B cell (primary cell): ENCODE data around the gene MKS1. TPM values are rescaled to one million over a fixed set of nuclear protein-coding genes. Genes with fewer than 3 reads are reported as not detected.

ENCODE experiments used
- ATAC-seq: fragments of 200-7000 bp; cut with Tn5 transposase; one replicate; pipeline ENCODE4 v1.10.0; 2021; ENCODE audit warnings: low read depth, mild to moderate bottlenecking, moderate number of reproducible peaks, moderate library complexity
- CTCF ChIA-PET: fragments of 350-600 bp; sonication (Branson Sonifier 250); formaldehyde crosslinking; loops from one replicate; lab custom pipeline; 2021; ENCODE audit warnings: antibody characterized with exemption, inconsistent platforms; lab: Charles Lee
- POLR2A ChIA-PET: fragments of 350-600 bp; sonication (Branson Sonifier 250); formaldehyde crosslinking; loops from one replicate; lab custom pipeline; 2021; ENCODE audit warnings: antibody characterized with exemption; lab: Charles Lee
- DNase-seq: peaks from one replicate; pipeline ENCODE4 v3.0.0; 2013
- H2AFZ ChIP-seq: 2 replicates; pipeline ENCODE4 v1.6.1; 2012; ENCODE audit warnings: mild to moderate bottlenecking, low read depth, low read length; ENCODE audit not compliant: insufficient read depth, poor library complexity, severe bottlenecking
- H3K27ac ChIP-seq, 2 donors: 1 replicate in 1 of 2; 2 replicates in 1 of 2; pipeline ENCODE4 v1.5.1; 2012 to 2013; ENCODE audit warnings: low read length in 2 of 2, mild to moderate bottlenecking in 2 of 2, moderate library complexity in 1 of 2
- H3K27me3 ChIP-seq, 4 experiments: fragments of 200-600 bp in 1 of 4; sonication (generic) in 1 of 4; replicated peaks in 1 of 4; 1 replicate in 2 of 4; 2 replicates in 2 of 4; pipeline versions ENCODE4 v1.6.1 to v1.7.0; 2013 to 2016; ENCODE audit warnings: low read length in 3 of 4, mild to moderate bottlenecking in 2 of 4, mixed read lengths in 1 of 4, moderate library complexity in 1 of 4; ENCODE audit not compliant: insufficient read depth in 4 of 4, control insufficient read depth in 3 of 4; ENCODE audit errors: control extremely low read depth in 1 of 4
- H3K36me3 ChIP-seq, 2 experiments: replicated peaks in 1 of 2; 1 replicate in 1 of 2; 2 replicates in 1 of 2; pipeline versions ENCODE4 v1.6.1 to v1.7.1; 2013; ENCODE audit warnings: low read length in 1 of 2; ENCODE audit not compliant: insufficient read depth in 2 of 2, control insufficient read depth in 1 of 2; ENCODE audit errors: control extremely low read depth in 1 of 2, extremely low read depth in 1 of 2
- H3K4me1 ChIP-seq, 2 donors: fragments of 200-600 bp in 1 of 2; sonication (generic) in 1 of 2; 1 replicate in 1 of 2; 2 replicates in 1 of 2; pipeline versions ENCODE4 v1.5.1 to v1.6.1; 2013 to 2017; ENCODE audit warnings: low read length in 2 of 2; ENCODE audit not compliant: control insufficient read depth in 2 of 2, insufficient read depth in 2 of 2
- H3K4me2 ChIP-seq: replicated peaks from 2 replicates; pipeline ENCODE3; 2012; ENCODE audit warnings: mild to moderate bottlenecking, low read depth, low read length; ENCODE audit not compliant: poor library complexity, severe bottlenecking
- H3K4me3 ChIP-seq, 5 experiments: fragments of 200-600 bp in 1 of 5; sonication (generic) in 1 of 5; 1 replicate in 3 of 5; 2 replicates in 2 of 5; pipeline versions ENCODE4 v1.5.1 to v1.7.0; 2011 to 2016; ENCODE audit warnings: low read length in 4 of 5, mild to moderate bottlenecking in 4 of 5, low read depth in 2 of 5, control low read depth in 1 of 5, moderate library complexity in 1 of 5; ENCODE audit not compliant: insufficient read depth in 1 of 5; ENCODE audit errors: control extremely low read depth in 1 of 5, extremely low read depth in 1 of 5
- H3K79me2 ChIP-seq: fragments of 200-600 bp; sonication (generic); one replicate; pipeline ENCODE4 v1.6.0; 2016; ENCODE audit warnings: low read length; ENCODE audit not compliant: control insufficient read depth, insufficient read depth
- H3K9ac ChIP-seq: fragments of 200-600 bp; sonication (generic); 2 replicates; pipeline ENCODE4 v1.6.1; 2017; ENCODE audit warnings: mild to moderate bottlenecking, low read length, moderate library complexity
- H3K9me3 ChIP-seq, 3 donors: one replicate each; pipeline versions ENCODE4 v1.6.1 to v1.7.1; 2013; ENCODE audit warnings: low read length in 2 of 3; ENCODE audit not compliant: control insufficient read depth in 2 of 3, insufficient read depth in 1 of 3; ENCODE audit errors: control extremely low read depth in 1 of 3
- H4K20me1 ChIP-seq: 2 replicates; pipeline ENCODE4 v1.6.0; 2012; ENCODE audit warnings: mild to moderate bottlenecking, low read length; ENCODE audit not compliant: insufficient read depth, control insufficient read depth, poor library complexity, severe bottlenecking
- H3K27ac Mint-ChIP-seq: one replicate; pipeline ENCODE4 v1.8.0; 2021; ENCODE audit warnings: mixed read lengths
- H3K27me3 Mint-ChIP-seq: one replicate; pipeline ENCODE4 v1.8.0; 2021; ENCODE audit warnings: mixed read lengths
- H3K4me1 Mint-ChIP-seq: one replicate; pipeline ENCODE4 v1.8.0; 2021; ENCODE audit warnings: mixed read lengths
- H3K4me3 Mint-ChIP-seq: one replicate; pipeline ENCODE4 v1.8.0; 2021; ENCODE audit warnings: mixed read lengths
- H3K9me3 Mint-ChIP-seq: one replicate; pipeline ENCODE4 v1.8.0; 2022; ENCODE audit warnings: mixed read lengths; ENCODE audit not compliant: insufficient read depth
- EZH2 ChIP-seq: IDR thresholded peaks from 2 replicates; pipeline ENCODE4 v1.6.1; 2012; ENCODE audit warnings: borderline replicate concordance, low read depth, mild to moderate bottlenecking, moderate library complexity, low read length; ENCODE audit not compliant: insufficient read depth, poor library complexity, severe bottlenecking
- WGBS: methylation state at CpG from one replicate; pipeline ENCODE4 v1.1.5; 2013; ENCODE audit warnings: missing lambda C conversion rate; ENCODE audit not compliant: insufficient coverage; 5-methylcytosine and 5-hydroxymethylcytosine counted together
- intact Hi-C: fragments of 100-400 bp; cut with micrococcal nuclease; formaldehyde crosslinking; loops from one replicate; pipeline ENCODE4 v1.10.0; 2022
- polyA plus RNA-seq: library from polyadenylated mRNA; depleted of rRNA; stranded (reverse); fragments of >200 nt; gene quantifications from 2 replicates; pipeline ENCODE4 v1.2.3, GENCODE V29; 2012
- total RNA-seq, 2 donors: library from RNA; stranded (reverse); fragments of 120-200 nt in 1 of 2; gene quantifications; 1 replicate in 1 of 2; 2 replicates in 1 of 2; pipeline versions ENCODE4 v1.2.3 to v1.2.4, GENCODE V29; 2013 to 2022
- TF ChIP-seq, protein P1 (sequence below): fragments of 200-600 bp; IDR thresholded peaks from one replicate; pipeline ENCODE4 v1.8.0; 2022; ENCODE audit warnings: antibody characterized with exemption, mild to moderate bottlenecking

MKS1 gene
- total and polyA plus RNA-seq, 2 donors (not counting 1 experiment from before 2014, with no cell fraction given): 8.3 to 19.6 TPM

DNA sequence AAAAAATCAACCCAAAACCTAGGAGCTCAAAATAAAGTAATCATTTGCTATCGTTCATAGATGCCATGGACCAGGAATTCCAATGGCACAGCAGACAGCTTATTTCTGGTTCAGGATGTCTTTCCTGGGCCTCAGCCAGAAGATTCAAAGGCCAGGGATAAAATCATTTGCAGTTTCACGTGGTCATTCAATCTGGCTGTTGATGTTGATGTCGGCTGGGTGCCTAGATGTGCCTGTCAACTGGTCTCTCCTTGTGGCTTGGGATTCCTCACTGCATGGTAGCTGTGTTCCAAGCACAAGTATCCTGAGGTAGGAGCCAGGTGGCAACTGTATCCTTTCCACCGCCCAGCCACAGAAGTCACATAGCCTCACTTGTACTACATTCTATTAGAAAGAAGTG is 37.3 kb downstream of the MKS1 start:
- 87% methylated on average over 3 of the region's 4 CpGs for WGBS
- Histone ChIP-seq H3K79me2 (no peaks in the 10 kb centered on the region), H3K4me2 (no peak overlapping the region), H3K4me3 (no peak overlapping the region), H3K27me3 (peaks cover 0 to 4% (median under 1%) of the 10 kb centered on the region in 4 experiments), H3K9me3 (no peaks in the 10 kb centered on the region), H2AFZ (no peak overlapping the region), H3K9ac (no peak overlapping the region), H3K27ac (no peak overlapping the region), H3K4me1 (peaks cover 9 to 15% of the 10 kb centered on the region in 2 donors), H4K20me1 (no peaks in the 10 kb centered on the region), H3K36me3 (no peaks in the 10 kb centered on the region)
- H3K27ac Mint-ChIP-seq: no peak overlapping the region
- peaks cover 19% of the 10 kb centered on the region for H3K4me1 Mint-ChIP-seq
- H3K27me3 Mint-ChIP-seq: peaks cover 15% of the 10 kb centered on the region
- intact Hi-C loops: no loop called here
- POLR2A ChIA-PET: no interaction called here
- CTCF ChIA-PET: no interaction called here
- TF ChIP-seq, protein P1, sequence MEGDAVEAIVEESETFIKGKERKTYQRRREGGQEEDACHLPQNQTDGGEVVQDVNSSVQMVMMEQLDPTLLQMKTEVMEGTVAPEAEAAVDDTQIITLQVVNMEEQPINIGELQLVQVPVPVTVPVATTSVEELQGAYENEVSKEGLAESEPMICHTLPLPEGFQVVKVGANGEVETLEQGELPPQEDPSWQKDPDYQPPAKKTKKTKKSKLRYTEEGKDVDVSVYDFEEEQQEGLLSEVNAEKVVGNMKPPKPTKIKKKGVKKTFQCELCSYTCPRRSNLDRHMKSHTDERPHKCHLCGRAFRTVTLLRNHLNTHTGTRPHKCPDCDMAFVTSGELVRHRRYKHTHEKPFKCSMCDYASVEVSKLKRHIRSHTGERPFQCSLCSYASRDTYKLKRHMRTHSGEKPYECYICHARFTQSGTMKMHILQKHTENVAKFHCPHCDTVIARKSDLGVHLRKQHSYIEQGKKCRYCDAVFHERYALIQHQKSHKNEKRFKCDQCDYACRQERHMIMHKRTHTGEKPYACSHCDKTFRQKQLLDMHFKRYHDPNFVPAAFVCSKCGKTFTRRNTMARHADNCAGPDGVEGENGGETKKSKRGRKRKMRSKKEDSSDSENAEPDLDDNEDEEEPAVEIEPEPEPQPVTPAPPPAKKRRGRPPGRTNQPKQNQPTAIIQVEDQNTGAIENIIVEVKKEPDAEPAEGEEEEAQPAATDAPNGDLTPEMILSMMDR: no peak
- no peak for TF ChIP-seq EZH2
- no peaks in the 10 kb centered on the region for H3K9me3 Mint-ChIP-seq
- DNase-seq: no peak
- no peak for ATAC-seq
- no peak overlapping the region for H3K4me3 Mint-ChIP-seq

GRCh38 chr17:58176200-58176599 is 42.9 kb downstream of the MKS1 start:
- Histone ChIP-seq H3K4me3 (no peak overlapping the region), H3K9me3 (no peaks in the 10 kb centered on the region), H3K9ac (no peak overlapping the region), H4K20me1 (no peaks in the 10 kb centered on the region), H3K36me3 (no peaks in the 10 kb centered on the region), H2AFZ (no peak overlapping the region), H3K79me2 (no peaks in the 10 kb centered on the region), H3K4me2 (no peak overlapping the region), H3K27me3 (peaks cover 0 to 10% (median 1%) of the 10 kb centered on the region in 4 experiments), H3K27ac (no peak overlapping the region), H3K4me1 (peaks cover 0 to 3% of the 10 kb centered on the region in 2 donors)
- POLR2A ChIA-PET: no interaction called here
- CTCF ChIA-PET: no interaction called here
- peaks cover 3% of the 10 kb centered on the region for H3K4me1 Mint-ChIP-seq
- no peak overlapping the region for H3K27ac Mint-ChIP-seq
- H3K27me3 Mint-ChIP-seq: peaks cover 28% of the 10 kb centered on the region
- H3K9me3 Mint-ChIP-seq: no peaks in the 10 kb centered on the region
- intact Hi-C loops: no loop called here
- no peak for TF ChIP-seq EZH2
- TF ChIP-seq, protein P1: no peak
- WGBS: 60% methylated on average over 4 of the region's 7 CpGs
- no peak overlapping the region for H3K4me3 Mint-ChIP-seq
- ATAC-seq (no peak), DNase-seq (no peak)
